Esophagus squamous epithelium (tissue), 4 donors: ENCODE measurements around the gene ARHGEF12.

ENCODE experiments used
- POLR2A ChIP-seq, 4 donors: fragments of 450-650 bp; IDR thresholded peaks; one replicate each; pipeline ENCODE4 v1.6.1; 2017; ENCODE audit warnings: antibody characterized with exemption in 4 of 4, mild to moderate bottlenecking in 4 of 4, moderate library complexity in 3 of 4
- TF ChIP-seq, protein P1 (sequence below), 6 experiments: fragments of 450-650 bp in 4 of 6; fragments of 200-600 bp in 2 of 6; sonication (generic) in 2 of 6; IDR thresholded peaks; one replicate each; pipeline ENCODE4 v1.5.1; 2016 to 2019; ENCODE audit warnings: antibody characterized with exemption in 6 of 6, mild to moderate bottlenecking in 4 of 6, moderate library complexity in 4 of 6

DNA sequence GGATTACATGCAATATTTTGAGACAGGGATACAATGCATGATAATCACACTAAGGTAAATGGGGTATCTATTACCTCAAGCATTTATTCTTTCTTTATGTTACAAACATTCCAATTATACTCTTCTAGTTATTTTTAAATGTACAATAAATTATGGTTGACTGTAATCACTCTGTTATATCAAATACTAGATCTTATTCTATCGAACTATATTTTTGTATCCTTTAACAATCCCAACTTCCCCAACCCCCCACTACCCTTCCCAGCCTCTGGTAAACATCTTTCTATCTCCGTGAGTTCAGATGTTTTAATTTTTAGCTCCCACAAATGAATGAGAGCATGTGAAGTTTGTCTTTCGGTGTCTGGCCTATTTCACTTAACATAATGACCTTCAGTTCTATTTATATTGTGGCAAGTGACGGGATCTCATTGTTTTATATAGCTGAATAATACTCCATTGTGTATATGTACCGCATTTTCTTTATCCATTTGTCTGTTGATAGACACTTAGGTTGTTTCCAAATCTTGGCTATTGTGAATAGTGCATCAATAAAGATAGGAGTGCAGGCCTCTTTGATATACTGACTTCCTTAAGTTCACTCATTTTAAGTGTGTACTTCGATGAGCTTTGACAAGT lies 40.5 kb downstream of the ARHGEF12 start:
- TF ChIP-seq, protein P1, sequence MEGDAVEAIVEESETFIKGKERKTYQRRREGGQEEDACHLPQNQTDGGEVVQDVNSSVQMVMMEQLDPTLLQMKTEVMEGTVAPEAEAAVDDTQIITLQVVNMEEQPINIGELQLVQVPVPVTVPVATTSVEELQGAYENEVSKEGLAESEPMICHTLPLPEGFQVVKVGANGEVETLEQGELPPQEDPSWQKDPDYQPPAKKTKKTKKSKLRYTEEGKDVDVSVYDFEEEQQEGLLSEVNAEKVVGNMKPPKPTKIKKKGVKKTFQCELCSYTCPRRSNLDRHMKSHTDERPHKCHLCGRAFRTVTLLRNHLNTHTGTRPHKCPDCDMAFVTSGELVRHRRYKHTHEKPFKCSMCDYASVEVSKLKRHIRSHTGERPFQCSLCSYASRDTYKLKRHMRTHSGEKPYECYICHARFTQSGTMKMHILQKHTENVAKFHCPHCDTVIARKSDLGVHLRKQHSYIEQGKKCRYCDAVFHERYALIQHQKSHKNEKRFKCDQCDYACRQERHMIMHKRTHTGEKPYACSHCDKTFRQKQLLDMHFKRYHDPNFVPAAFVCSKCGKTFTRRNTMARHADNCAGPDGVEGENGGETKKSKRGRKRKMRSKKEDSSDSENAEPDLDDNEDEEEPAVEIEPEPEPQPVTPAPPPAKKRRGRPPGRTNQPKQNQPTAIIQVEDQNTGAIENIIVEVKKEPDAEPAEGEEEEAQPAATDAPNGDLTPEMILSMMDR (IDR thresholded peaks at IDR 0.05) = no peak
- no peak for TF ChIP-seq POLR2A (IDR thresholded peaks at IDR 0.05)
